A549 treated with Mapracorat at 1 μM for 4 hours (cell line): ENCODE measurements around the gene PON1. TPM values are rescaled to one million over a fixed set of nuclear protein-coding genes. Genes with fewer than 3 reads are reported as not detected.

Experiments used
- total RNA-seq: library from RNA; stranded (reverse); fragments of 200-300 nt; extraction: Qiagen RNA extraction; gene quantifications from 5 replicates; pipeline ENCODE4 v1.2.3, GENCODE V29; 2022

Gene PON1
- total RNA-seq: 0.75 to 1.6 TPM (median 1.0 TPM) in 5 replicates

DNA sequence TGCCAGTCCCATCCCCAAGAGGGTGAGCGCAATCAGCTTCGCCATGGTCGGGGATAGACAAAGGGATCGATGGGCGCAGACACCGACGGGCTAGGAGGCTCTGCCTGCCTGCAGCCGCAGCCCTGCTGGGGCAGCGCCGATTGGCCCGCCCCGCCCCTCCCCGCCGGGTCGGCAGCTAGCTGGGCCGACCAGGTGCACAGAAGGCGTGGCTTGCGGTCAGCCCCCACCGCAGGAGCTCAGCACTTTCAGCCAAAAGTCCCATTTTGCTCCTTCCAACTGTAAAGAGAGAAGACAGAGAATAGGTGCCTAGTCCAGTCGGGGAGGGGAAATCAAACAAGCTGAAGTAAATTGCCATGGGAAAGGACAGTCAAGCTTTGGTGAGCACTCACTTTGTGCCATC, at the start of gene PON1:
Gene PON1, minus strand, starts transcription at position 102 of the 400 bp plus-strand sequence. Its CDS starts 57 bp downstream, at position 45.

Other genes with a start within 250 kb of the PON1 start
- gene PON3, start 71.8 kb upstream of the PON1 start, total RNA-seq: 30.2 to 41.2 TPM (median 36.7 TPM) in 5 replicates
- gene PON2, start 110.5 kb upstream of the PON1 start, total RNA-seq: 330 to 385 TPM (median 371 TPM) in 5 replicates
- gene ASB4, start 161.4 kb upstream of the PON1 start, total RNA-seq: 0.13 to 0.36 TPM (median 0.22 TPM) in 5 replicates